ENCODE results near the gene DCHS2. TPM values are rescaled to one million over a fixed set of nuclear protein-coding genes. Genes with fewer than 3 reads are reported as not detected.

DCHS2 gene
- total and polyA plus RNA-seq, 2 of the 8 experiments (the other 6 are each of a cell fraction or from before 2014, with no cell fraction given), result 0.54 to 2.6 TPM

DNA sequence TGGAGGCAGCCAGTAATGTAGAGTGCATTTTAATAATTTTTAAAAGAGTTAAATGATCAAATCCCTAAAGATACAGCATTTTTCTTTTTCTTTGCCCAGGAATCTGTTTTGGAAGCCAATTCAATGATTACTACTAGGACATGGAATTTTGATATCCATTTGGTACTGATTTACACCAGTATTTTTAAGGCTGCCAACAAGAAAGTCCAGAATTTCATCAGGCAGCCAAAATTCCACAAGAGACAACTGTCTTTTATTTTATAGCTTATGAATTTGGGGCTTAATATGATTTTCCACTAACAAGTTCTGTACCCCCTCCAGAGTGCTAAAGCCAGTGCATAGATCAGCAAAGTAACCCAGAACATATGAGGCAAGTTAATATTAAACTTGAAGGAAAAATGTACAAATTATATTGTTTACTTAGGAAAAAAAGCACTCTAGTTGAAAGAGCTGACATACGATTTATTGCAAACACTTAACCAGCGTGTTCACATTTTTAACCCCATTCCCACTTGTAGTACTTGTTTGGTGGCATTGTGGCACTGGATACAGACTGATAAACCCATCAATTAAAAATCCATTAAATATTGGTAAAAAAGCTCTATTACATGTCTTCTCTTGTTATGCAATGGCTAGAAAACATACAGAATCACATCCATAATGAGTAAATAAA lies 259.7 kb downstream of the DCHS2 start:
- H2BK120ac ChIP-seq (replicated peaks; ENCODE audit: low read depth, low read length), result no peak overlapping the region
- TF ChIP-seq RNF2 (IDR thresholded peaks at IDR 0.05; ENCODE audit: borderline replicate concordance, low read depth, low read length, missing control alignments, poor library complexity, severe bottlenecking) (no peak), CTBP2 (IDR thresholded peaks at IDR 0.05; ENCODE audit: borderline replicate concordance, insufficient read depth, insufficient read length, low read length) (no peak), PHF8 (conservative IDR thresholded peaks at IDR 0.05; ENCODE audit: low read depth, low read length) (no peak), BACH1 (IDR thresholded peaks at IDR 0.05; ENCODE audit: low read length) (no peak), TCF12 (IDR thresholded peaks at IDR 0.05; ENCODE audit: low read depth, low read length) (no peak), NRF1 (IDR thresholded peaks at IDR 0.05; ENCODE audit: low read depth, low read length) (no peak), HDAC2 (IDR thresholded peaks at IDR 0.05; ENCODE audit: borderline replicate concordance in 1 of 2, low read depth in 2 of 2, low read length in 2 of 2) (no peak)

More for the DNA sequence above, 259.7 kb downstream of the DCHS2 start:
- no peak overlapping the region for H2BK12ac ChIP-seq (ENCODE audit: low read depth, low read length)
- H3K9me3 ChIP-seq (ENCODE audit: insufficient read depth in 2 of 2, low read depth in 1 of 2, low read length in 1 of 2), result no peaks in the 10 kb centered on the region
- no peak overlapping the region for H3K4me3 ChIP-seq (ENCODE audit: extremely low read depth in 1 of 4, insufficient read depth in 2 of 4, low read depth in 3 of 4, low read length in 4 of 4)
- no peak overlapping the region for H3K4ac ChIP-seq (replicated peaks; ENCODE audit: insufficient read length, low read depth, low read length)
- DNase-seq (ENCODE audit: low read depth in 1 of 2, low spot score in 2 of 2), result no peak
- no peaks in the 10 kb centered on the region for H3K79me2 ChIP-seq (ENCODE audit: control insufficient read depth in 1 of 2, insufficient read depth in 2 of 2, low read length in 2 of 2)
- ChIA-PET POLR2A (ENCODE audit: partially characterized antibody) (no interaction called here), CTCF (ENCODE audit: partially characterized antibody) (interaction anchor here (0.5 to 1.0 kb wide), 4 partner anchors 8 to 600 kb away, joined by 3 to 4 read pairs (median 4); no protein-coding TSS in a partner anchor)
- no peaks in the 10 kb centered on the region for H4K20me1 ChIP-seq (replicated peaks in 1 of 2; ENCODE audit: control insufficient read depth in 1 of 2, insufficient read depth in 2 of 2, low read length in 2 of 2)
- no peak overlapping the region for H2AK5ac ChIP-seq (ENCODE audit: low read depth, low read length)
- H3K27ac ChIP-seq (ENCODE audit: low read depth, low read length), result no peak overlapping the region
- no peak overlapping the region for H3K9ac ChIP-seq (replicated peaks in 1 of 4; ENCODE audit: extremely low read depth in 1 of 4, low read depth in 3 of 4, low read length in 3 of 4)
- no peak overlapping the region for H3K56ac ChIP-seq (replicated peaks; ENCODE audit: insufficient read length, low read depth, low read length)
- no peaks in the 10 kb centered on the region for H3K79me1 ChIP-seq (ENCODE audit: low read depth, low read length)
- no peak overlapping the region for H4K5ac ChIP-seq (ENCODE audit: insufficient read length, low read depth, low read length)
- no peaks in the 10 kb centered on the region for H3K27me3 ChIP-seq (replicated peaks in 1 of 4; ENCODE audit: control insufficient read depth in 3 of 4, extremely low read depth in 1 of 4, insufficient read depth in 3 of 4, low read length in 3 of 4)
- no peak overlapping the region for H2BK5ac ChIP-seq (ENCODE audit: low read depth, low read length)
- no peak overlapping the region for H2BK15ac ChIP-seq (ENCODE audit: low read length)
- no peak for FAIRE-seq
- H2AFZ ChIP-seq (ENCODE audit: low read length), result no peak overlapping the region
- H4K91ac ChIP-seq (replicated peaks; ENCODE audit: insufficient read length, low read length), result no peak overlapping the region
- H3K4me1 ChIP-seq (replicated peaks in 1 of 4; ENCODE audit: control insufficient read depth in 3 of 4, insufficient read depth in 4 of 4, low read length in 3 of 4), result peaks cover 0 to 6% (median 0%) of the 10 kb centered on the region in 4 experiments; a peak in 1 of 7 replicates
- no peaks in the 10 kb centered on the region for H3K36me3 ChIP-seq (ENCODE audit: control insufficient read depth in 2 of 4, insufficient read depth in 4 of 4, low read length in 3 of 4)
- no peak overlapping the region for H3K4me2 ChIP-seq (ENCODE audit: insufficient read depth in 1 of 2, low read depth in 2 of 2, low read length in 2 of 2)
- 86% methylated on average over 2 of the region's 2 CpGs; no CpG with 5 or more reads in 1 of the 2 experiments for WGBS, 2 experiments (ENCODE audit: extremely low coverage in 1 of 2, insufficient coverage in 1 of 2, insufficient read length in 1 of 2, insufficient replicate concordance in 2 of 2, low coverage in 1 of 2, low lambda C conversion rate in 2 of 2, missing lambda C conversion rate in 1 of 2)
- H4K8ac ChIP-seq (ENCODE audit: extremely low read depth, insufficient read depth, low read length), result no peak overlapping the region
- H3K18ac ChIP-seq (ENCODE audit: extremely low read depth, low read length), result no peak overlapping the region
- no peak overlapping the region for H2BK20ac ChIP-seq (ENCODE audit: low read length)
- no peak overlapping the region for H3K23ac ChIP-seq (ENCODE audit: insufficient read length)
- H3K14ac ChIP-seq (ENCODE audit: insufficient read length), result no peak overlapping the region
- H3K23me2 ChIP-seq (ENCODE audit: low read depth, low read length), result no peaks in the 10 kb centered on the region

Data from H1 (cell line).